HG02623 (cell line): Measurements from ENCODE around the gene PDE10A.

Experiments
- ATAC-seq: cut with Tn5 transposase; IDR thresholded peaks from one replicate; pipeline ENCODE4 v1.9.1; 2021; ENCODE audit warnings: moderate library complexity; ENCODE audit not compliant: unreplicated experiment

PDE10A gene

GRCh38 chr6:165662749-165663376 is at the start of gene PDE10A:
PDE10A (minus strand) TSS chr6:165663241; CDS start chr6:165662811, 430 bp downstream.
- ATAC-seq: no peak

GRCh38 chr6:165708985-165709576 is 46.0 kb upstream of the PDE10A start:
- no peak for ATAC-seq

DNA sequence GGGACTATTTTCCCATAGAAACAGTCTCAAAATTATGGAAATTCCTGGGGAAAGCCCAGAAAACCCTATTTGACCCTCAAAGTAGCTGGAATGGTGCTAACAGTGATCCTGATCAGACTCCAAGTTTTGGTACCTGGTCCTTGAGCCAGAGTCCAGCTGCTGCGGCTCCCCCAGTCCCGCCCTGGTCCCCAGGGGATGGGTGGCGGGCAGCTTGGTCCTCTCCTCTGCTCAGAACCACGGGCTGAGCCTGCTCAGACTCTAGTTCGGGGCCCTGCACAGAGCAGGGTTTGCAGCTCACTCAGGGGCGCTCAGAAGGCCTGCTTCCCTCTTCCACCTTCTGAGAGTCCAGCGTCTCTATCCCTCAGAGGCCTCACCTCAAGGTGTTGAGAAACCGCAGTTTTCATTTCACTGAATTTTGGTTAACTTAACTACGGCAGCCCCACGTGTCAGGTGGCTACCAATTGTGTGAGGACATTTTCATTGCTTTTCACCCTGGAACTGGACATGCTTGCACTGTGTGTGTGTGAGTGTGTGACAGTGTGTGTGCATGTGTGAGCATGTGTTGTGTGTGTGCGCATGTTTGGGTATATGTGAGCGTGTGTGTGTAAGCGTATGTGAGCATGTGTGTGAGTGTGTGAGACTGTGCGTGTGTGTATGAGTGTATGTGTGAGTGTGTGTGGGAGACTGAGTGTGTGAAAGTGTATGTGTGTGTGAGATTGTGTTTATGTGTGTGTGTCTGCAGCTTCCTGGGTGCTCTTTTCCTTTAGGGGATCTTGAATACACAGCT is 44.2 kb upstream of the PDE10A start:
- ATAC-seq: no peak

- ATAC-seq: no peak
Measured at GRCh38 chr6:165705941-165706340, 42.9 kb upstream of the PDE10A start.

- ATAC-seq: no peak
Measured at GRCh38 chr6:165704045-165704748, 41.2 kb upstream of the PDE10A start.

DNA sequence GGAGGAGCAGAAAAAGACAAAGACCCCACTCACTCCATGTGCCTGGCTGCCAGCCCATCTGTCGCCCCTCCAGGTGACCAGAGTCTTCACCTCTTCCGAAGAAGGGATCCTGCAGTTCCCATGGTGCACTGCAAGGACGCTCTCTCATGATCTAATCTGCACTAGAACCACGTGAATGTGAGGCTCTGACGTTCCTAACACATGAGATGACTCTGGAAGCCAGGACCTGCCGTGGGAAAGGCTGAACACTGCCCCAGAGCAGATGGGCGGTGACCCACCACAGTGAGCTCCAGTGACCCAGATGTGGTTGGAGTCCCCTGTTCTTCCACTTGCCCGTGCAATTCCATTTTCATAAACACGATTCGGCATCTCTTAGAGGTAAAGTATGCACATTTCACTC is 39.6 kb upstream of the PDE10A start:
- ATAC-seq: no peak

DNA sequence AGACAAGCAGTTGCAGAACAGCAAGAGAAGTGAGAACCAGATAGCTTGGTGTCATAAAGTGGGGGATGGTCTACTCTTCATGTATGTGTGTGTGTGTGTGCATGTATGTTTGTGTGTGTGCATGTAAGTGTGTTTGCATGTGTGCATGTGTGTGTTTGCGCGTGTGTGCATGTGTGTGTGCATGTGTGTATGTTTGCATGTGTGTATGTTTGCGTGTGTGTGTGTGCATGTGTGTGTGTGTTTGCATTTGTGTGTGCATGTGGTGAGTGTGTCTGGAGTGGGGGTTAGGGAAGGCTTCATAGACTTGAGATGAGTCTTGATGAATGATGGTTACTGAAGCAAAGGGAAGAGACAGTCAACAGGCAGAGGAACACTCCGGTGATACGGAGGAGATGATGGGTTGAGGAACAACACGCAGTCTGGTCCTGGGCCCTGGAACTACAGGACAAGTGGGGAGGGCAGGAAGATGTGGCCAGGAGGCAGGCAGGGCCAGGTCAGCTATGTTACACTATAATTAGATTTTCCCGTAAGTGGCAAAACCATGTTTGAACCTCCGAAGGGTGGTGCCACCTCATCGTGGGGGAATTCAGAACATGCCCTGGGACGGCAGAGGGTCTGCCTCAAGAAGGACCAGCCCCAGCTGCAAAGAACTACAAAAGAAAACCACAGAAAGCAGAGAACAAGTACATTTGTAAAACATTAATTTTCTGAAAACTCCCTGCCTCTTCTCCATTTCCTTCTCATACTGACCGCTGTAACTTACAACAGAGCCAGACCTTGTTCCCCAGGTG is 38.7 kb upstream of the PDE10A start:
- ATAC-seq: peak; percentile 64

- no peak for ATAC-seq
Measured at GRCh38 chr6:165701005-165701404, 38.0 kb upstream of the PDE10A start.

- ATAC-seq: no peak
Measured at GRCh38 chr6:165698868-165699267, 35.8 kb upstream of the PDE10A start.

DNA sequence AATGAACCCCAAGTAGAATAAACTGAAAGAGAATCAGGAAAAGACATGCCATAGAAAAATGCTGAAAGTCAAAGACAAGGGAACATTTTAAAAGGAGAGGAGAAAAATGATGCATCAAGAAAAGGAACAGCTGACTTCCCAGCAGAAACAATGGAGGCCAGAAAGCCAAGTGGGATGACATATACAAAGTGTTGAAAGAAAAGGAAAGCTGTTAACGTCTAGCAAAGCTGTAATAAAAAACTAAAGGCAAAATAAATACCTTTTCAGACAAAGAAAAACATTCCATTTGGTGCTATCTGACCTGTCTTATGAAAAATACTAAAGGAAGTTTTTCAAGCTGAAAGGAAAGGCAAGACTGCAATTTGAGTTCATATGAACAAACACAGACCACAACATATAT is 34.1 kb upstream of the PDE10A start:
- ATAC-seq: no peak

GRCh38 chr6:165695722-165696515 is 32.9 kb upstream of the PDE10A start:
- ATAC-seq: no peak

DNA sequence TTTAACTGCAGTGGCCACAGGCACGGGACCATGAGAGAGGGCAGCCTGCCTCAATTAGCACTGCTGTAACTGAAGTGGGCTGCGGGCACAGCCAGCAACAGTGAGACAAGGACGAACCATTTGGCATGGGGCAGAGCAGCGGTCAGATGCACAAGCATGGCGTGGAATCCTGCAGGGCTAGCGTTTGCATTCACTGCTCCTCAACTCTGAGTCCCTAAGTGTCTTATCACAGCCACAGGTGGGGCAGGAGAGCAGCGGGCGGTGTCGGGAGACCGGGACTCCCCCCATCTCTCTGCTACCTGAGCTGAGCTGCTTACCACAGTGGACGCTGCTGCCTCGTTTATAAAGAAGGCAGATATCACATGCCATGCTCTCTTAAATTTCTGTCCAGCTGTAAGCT is 31.3 kb upstream of the PDE10A start:
- no peak for ATAC-seq

DNA sequence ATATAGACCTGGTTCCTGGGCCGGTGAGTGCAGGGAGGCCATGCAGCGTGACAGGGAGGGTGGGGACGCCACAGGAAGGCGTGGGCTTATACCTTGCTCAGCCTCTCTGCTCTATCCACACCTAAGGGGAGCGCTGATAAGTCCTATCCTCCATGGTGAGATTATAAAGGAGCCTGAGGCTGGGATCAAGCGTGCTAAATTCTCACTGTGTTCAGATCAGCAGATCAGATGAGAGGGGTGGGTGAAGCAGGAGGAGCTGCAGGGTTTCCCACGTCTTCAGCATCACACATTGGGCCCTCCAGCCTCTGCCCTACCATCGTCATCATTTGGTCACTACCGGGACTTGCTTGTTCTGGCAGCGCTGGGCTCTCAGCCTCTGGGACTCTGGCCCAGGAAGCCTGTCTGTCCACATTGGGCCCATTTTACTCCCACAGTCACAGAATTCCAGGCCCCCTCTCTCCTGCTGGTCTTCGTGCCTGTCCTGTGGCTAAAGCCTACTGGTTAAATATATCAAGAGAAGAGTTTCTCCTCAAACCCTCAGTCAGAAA is 29.1 kb upstream of the PDE10A start:
- no peak for ATAC-seq

- ATAC-seq: no peak
Measured at GRCh38 chr6:165689699-165690098, 26.7 kb upstream of the PDE10A start.

- ATAC-seq: no peak
Measured at GRCh38 chr6:165686596-165687365, 23.7 kb upstream of the PDE10A start.

GRCh38 chr6:165685302-165685701 is 22.3 kb upstream of the PDE10A start:
- no peak for ATAC-seq

DNA sequence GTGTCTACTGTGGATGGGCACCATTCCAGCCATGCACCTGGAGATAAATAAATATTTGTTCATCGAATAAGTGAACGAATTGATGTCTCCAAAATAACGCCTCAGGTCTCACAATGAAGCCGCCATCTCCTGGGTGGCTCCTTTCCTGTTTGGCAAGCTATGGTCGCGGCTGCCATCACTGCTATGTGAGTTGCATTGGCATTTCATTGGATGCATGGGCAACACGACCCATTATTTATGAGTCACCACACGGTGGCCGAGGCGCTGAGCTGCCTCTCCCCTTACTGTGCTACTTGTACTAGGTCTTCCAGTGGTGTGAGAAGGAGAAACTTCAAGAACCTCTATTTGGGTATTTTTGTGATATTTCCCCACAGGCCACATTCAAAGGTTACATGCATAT is 21.3 kb upstream of the PDE10A start:
- ATAC-seq: no peak

DNA sequence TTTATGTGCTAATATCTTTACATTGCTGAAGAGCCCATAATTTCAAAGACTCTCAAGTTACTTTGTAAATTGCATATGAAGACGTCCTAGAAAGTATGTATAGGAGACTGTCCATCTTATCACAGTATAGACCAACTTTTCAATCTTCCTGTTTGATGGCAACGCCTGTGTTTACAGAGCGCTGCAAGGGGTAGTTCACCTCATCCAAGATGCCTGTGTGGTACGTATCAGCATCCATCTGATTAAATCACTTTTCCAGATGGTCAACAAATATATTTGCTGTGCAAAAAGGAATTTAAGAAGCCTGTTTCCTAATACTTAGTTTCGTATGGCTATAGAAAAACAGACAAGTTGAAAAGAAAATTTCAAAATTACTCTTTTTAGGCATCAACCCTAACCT is 17.9 kb upstream of the PDE10A start:
- no peak for ATAC-seq

DNA sequence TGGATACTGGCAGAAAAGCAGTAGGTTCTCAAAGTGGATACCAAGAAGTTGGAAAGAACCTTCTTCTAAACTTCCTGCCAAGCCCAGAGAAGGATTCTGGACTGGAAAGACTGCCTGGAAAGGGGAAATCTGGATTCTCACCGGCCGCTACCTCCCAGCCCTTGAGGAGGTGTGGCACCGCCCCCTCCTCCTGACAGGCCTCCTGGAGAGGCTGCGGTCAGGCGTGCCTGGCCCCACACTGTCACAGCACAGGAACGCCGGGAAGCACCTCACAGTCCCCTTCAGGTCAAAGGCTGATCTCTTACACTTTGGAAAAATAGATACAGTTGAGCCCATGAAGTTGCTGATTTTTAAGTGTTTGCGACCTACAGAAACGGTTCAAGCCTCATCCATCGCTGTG is 16.3 kb upstream of the PDE10A start:
- ATAC-seq: no peak
